Liver (tissue), 9 donors: ENCODE measurements around the gene NCOR1. TPM values are rescaled to one million over a fixed set of nuclear protein-coding genes. Genes with fewer than 3 reads are reported as not detected.

Source experiments
- DNase-seq: peaks from one replicate; pipeline ENCODE4 v3.0.0-alpha.2; 2017; ENCODE audit warnings: low spot score
- H3K27ac ChIP-seq, 2 donors: one replicate each; pipeline ENCODE4 v1.7.0; 2013; ENCODE audit warnings: inconsistent platforms in 2 of 2, low read length in 2 of 2, control low read depth in 1 of 2, low read depth in 1 of 2, mild to moderate bottlenecking in 1 of 2
- H3K27me3 ChIP-seq, 4 donors: one replicate each; pipeline versions ENCODE4 v1.6.1 to v1.7.0; 2013; ENCODE audit warnings: low read length in 3 of 4, inconsistent platforms in 1 of 4, mild to moderate bottlenecking in 1 of 4, moderate library complexity in 1 of 4; ENCODE audit not compliant: control insufficient read depth in 4 of 4, insufficient read depth in 4 of 4
- H3K36me3 ChIP-seq, 4 donors: one replicate each; pipeline versions ENCODE4 v1.6.1 to v1.7.0; 2013; ENCODE audit warnings: low read length in 3 of 4, mild to moderate bottlenecking in 3 of 4, low read depth in 1 of 4, moderate library complexity in 1 of 4; ENCODE audit not compliant: control insufficient read depth in 4 of 4, insufficient read depth in 3 of 4
- H3K4me1 ChIP-seq, 4 donors: one replicate each; pipeline versions ENCODE4 v1.6.1 to v1.7.0; 2013; ENCODE audit warnings: low read length in 3 of 4, mild to moderate bottlenecking in 3 of 4, moderate library complexity in 1 of 4; ENCODE audit not compliant: control insufficient read depth in 4 of 4, insufficient read depth in 4 of 4
- H3K4me3 ChIP-seq, 3 donors: one replicate each; pipeline versions ENCODE4 v1.6.1 to v1.7.0; 2013; ENCODE audit warnings: low read length in 3 of 3, control low read depth in 1 of 3, low read depth in 1 of 3, mild to moderate bottlenecking in 1 of 3
- H3K9ac ChIP-seq, 2 donors: one replicate each; pipeline ENCODE4 v1.7.0; 2013; ENCODE audit warnings: low read length in 2 of 2, mild to moderate bottlenecking in 2 of 2, moderate library complexity in 2 of 2, control low read depth in 1 of 2, low read depth in 1 of 2
- H3K9me3 ChIP-seq, 4 donors: one replicate each; pipeline versions ENCODE4 v1.6.1 to v1.7.0; 2013; ENCODE audit warnings: low read length in 3 of 4; ENCODE audit not compliant: control insufficient read depth in 4 of 4
- ATF3 ChIP-seq: IDR thresholded peaks from 2 replicates; pipeline ENCODE4 v1.6.1; 2016; ENCODE audit warnings: antibody characterized with exemption
- CTCF ChIP-seq: fragments of 150-350 bp; IDR thresholded peaks from 2 replicates; pipeline ENCODE4 v1.5.1; 2017; ENCODE audit warnings: improper control_type of control experiment, low read depth, low read length; ENCODE audit not compliant: missing input control
- EGR1 ChIP-seq, 2 donors: IDR thresholded peaks; 2 replicates each; pipeline ENCODE4 v1.6.1; 2016 to 2018; ENCODE audit warnings: antibody characterized with exemption in 2 of 2, low read depth in 2 of 2
- FOXA1 ChIP-seq: IDR thresholded peaks from 2 replicates; pipeline ENCODE4 v1.6.1; 2016; ENCODE audit warnings: antibody characterized with exemption
- FOXA2 ChIP-seq: IDR thresholded peaks from 2 replicates; pipeline ENCODE4 v1.6.1; 2016; ENCODE audit warnings: antibody characterized with exemption
- GABPA ChIP-seq, 2 donors: IDR thresholded peaks in 1 of 2; conservative IDR thresholded peaks in 1 of 2; 2 replicates each; pipeline ENCODE4 v1.6.1; 2016; ENCODE audit warnings: antibody characterized with exemption in 2 of 2, mild to moderate bottlenecking in 1 of 2, moderate library complexity in 1 of 2
- HNF4A ChIP-seq, 2 donors: conservative IDR thresholded peaks; 2 replicates each; pipeline ENCODE4 v1.6.1; 2016; ENCODE audit warnings: antibody characterized with exemption in 2 of 2, mild to moderate bottlenecking in 2 of 2
- HNF4G ChIP-seq: IDR thresholded peaks from 2 replicates; pipeline ENCODE4 v1.6.1; 2016; ENCODE audit warnings: antibody characterized with exemption
- JUND ChIP-seq, 2 donors: IDR thresholded peaks; 2 replicates each; pipeline ENCODE4 v1.6.1; 2016; ENCODE audit warnings: antibody characterized with exemption in 2 of 2
- MAX ChIP-seq: IDR thresholded peaks from 2 replicates; pipeline ENCODE4 v1.6.1; 2016; ENCODE audit warnings: antibody characterized with exemption
- NR2F2 ChIP-seq: IDR thresholded peaks from 2 replicates; pipeline ENCODE4 v1.6.1; 2016; ENCODE audit warnings: antibody characterized with exemption
- RAD21 ChIP-seq, 2 donors: IDR thresholded peaks; 2 replicates each; pipeline ENCODE4 v1.6.1; 2016; ENCODE audit warnings: antibody characterized with exemption in 2 of 2, mild to moderate bottlenecking in 2 of 2
- REST ChIP-seq: IDR thresholded peaks from 2 replicates; pipeline ENCODE4 v1.6.1; 2016; ENCODE audit warnings: antibody characterized with exemption, mild to moderate bottlenecking
- RXRA ChIP-seq, 2 donors: IDR thresholded peaks; 2 replicates each; pipeline ENCODE4 v1.6.1; 2017 to 2018; ENCODE audit warnings: antibody characterized with exemption in 2 of 2, mild to moderate bottlenecking in 1 of 2
- SP1 ChIP-seq: IDR thresholded peaks from 2 replicates; pipeline ENCODE4 v1.6.1; 2018; ENCODE audit warnings: antibody characterized with exemption, mild to moderate bottlenecking
- TAF1 ChIP-seq: conservative IDR thresholded peaks from 2 replicates; pipeline ENCODE4 v1.6.1; 2016; ENCODE audit warnings: antibody characterized with exemption, mild to moderate bottlenecking
- YY1 ChIP-seq: IDR thresholded peaks from 2 replicates; pipeline ENCODE4 v1.6.1; 2016; ENCODE audit warnings: antibody characterized with exemption, mild to moderate bottlenecking
- ZBTB33 ChIP-seq: IDR thresholded peaks from 2 replicates; pipeline ENCODE4 v1.6.1; 2016; ENCODE audit warnings: antibody characterized with exemption
- WGBS: extraction: QIAGEN DNeasy Blood & Tissue Kit; methylation state at CpG from one replicate; pipeline ENCODE4 v1.1.7; 2013; 5-methylcytosine and 5-hydroxymethylcytosine counted together
- polyA plus RNA-seq, 2 donors: library from polyadenylated mRNA; stranded (reverse) in 1 of 2; unstranded in 1 of 2; fragments of 200-250 nt in 1 of 2; fragments of >200 nt in 1 of 2; fragmentation: Nextera tagmentation in 1 of 2; extraction: Ambion mirVana in 1 of 2; gene quantifications; one replicate each; pipeline versions ENCODE4 v1.2.1 to v1.2.3, GENCODE V29; 2013 to 2015
- total RNA-seq, 2 donors: library from RNA; depleted of rRNA; stranded (reverse); fragments of >200 nt; gene quantifications; one replicate each; pipeline ENCODE4 v1.2.3, GENCODE V29; 2014
- donor health status: healthy.
- donor health status: healthy.
- donor health status: healthy.
- donor health status: healthy.
- donor health status: healthy.

NCOR1 gene
- total and polyA plus RNA-seq, 4 donors, result 23.6 to 94.8 (median 77.0) TPM

GRCh38 chr17:16122697-16123434 lies 92.5 kb downstream of the NCOR1 start (continued):
- TF ChIP-seq ZBTB33 (no peak), YY1 (no peak)

- H3K9ac ChIP-seq, result no peak overlapping the region
- H3K27ac ChIP-seq, result no peak overlapping the region
- 91% methylated on average over 2 of the region's 2 CpGs for WGBS
- no peaks in the 10 kb centered on the region for H3K9me3 ChIP-seq
- peaks cover 4 to 37% (median 26%) of the 10 kb centered on the region in 4 donors for H3K36me3 ChIP-seq
- H3K27me3 ChIP-seq, result no peaks in the 10 kb centered on the region
- TF ChIP-seq FOXA1 (no peak), TAF1 (no peak), JUND (IDR thresholded peaks at IDR 0.05) (no peak), MAX (no peak), SP1 (no peak), CTCF (no peak), GABPA (IDR thresholded peaks at IDR 0.05 in 1 of 2, conservative IDR thresholded peaks at IDR 0.05 in 1 of 2) (no peak), EGR1 (IDR thresholded peaks at IDR 0.05; ENCODE audit: low read depth in 2 of 2) (no peak), RXRA (IDR thresholded peaks at IDR 0.05) (no peak), ATF3 (no peak), YY1 (no peak), REST (no peak), NR2F2 (no peak), HNF4A (conservative IDR thresholded peaks at IDR 0.05) (no peak), ZBTB33 (no peak), HNF4G (no peak), RAD21 (IDR thresholded peaks at IDR 0.05) (no peak), FOXA2 (no peak)
- H3K4me3 ChIP-seq, result no peak overlapping the region
- DNase-seq, result no peak
- H3K4me1 ChIP-seq, result peaks cover 0 to 7% (median 3%) of the 10 kb centered on the region in 4 donors
These were observed 93.4 kb downstream of the NCOR1 start for GRCh38 chr17:16121915-16122314.
